GM23248 (cell line): Measurements from ENCODE around the gene NFIX. TPM values are rescaled to one million over a fixed set of nuclear protein-coding genes. Genes with fewer than 3 reads are reported as not detected.

Experiments used
- DNase-seq: peaks from one replicate; pipeline ENCODE4 v3.0.0-alpha.2; 2015
- H2AFZ ChIP-seq: fragments of 200-600 bp; sonication (generic); 2 replicates; pipeline ENCODE4 v1.6.1; 2016; ENCODE audit warnings: antibody characterized with exemption
- H3F3A ChIP-seq: fragments of 200-600 bp; sonication (generic); 2 replicates; pipeline ENCODE4 v1.6.1; 2016; ENCODE audit warnings: mild to moderate bottlenecking, antibody characterized with exemption, mixed run types; ENCODE audit not compliant: insufficient read depth
- H3K27ac ChIP-seq: fragments of 200-600 bp; sonication (generic); 2 replicates; pipeline ENCODE4 v1.5.1; 2016; ENCODE audit warnings: mild to moderate bottlenecking
- H3K27me3 ChIP-seq: fragments of 200-600 bp; sonication (generic); replicated peaks from 2 replicates; pipeline ENCODE4 v1.6.1; 2016; ENCODE audit warnings: mild to moderate bottlenecking; ENCODE audit not compliant: insufficient read depth
- H3K36me3 ChIP-seq: fragments of 200-600 bp; sonication (generic); 2 replicates; pipeline ENCODE4 v1.6.1; 2016; ENCODE audit warnings: low read depth, mild to moderate bottlenecking
- H3K4me1 ChIP-seq: fragments of 200-600 bp; sonication (generic); 2 replicates; pipeline ENCODE4 v1.6.1; 2016; ENCODE audit warnings: mild to moderate bottlenecking; ENCODE audit not compliant: insufficient read depth
- H3K4me2 ChIP-seq: fragments of 200-600 bp; sonication (generic); one replicate; pipeline ENCODE4 v1.6.1; 2016; ENCODE audit warnings: mild to moderate bottlenecking; ENCODE audit not compliant: unreplicated experiment
- H3K4me3 ChIP-seq: fragments of 200-600 bp; sonication (generic); 2 replicates; pipeline ENCODE4 v1.5.1; 2016; ENCODE audit warnings: mild to moderate bottlenecking
- H3K79me2 ChIP-seq: fragments of 200-600 bp; sonication (generic); 2 replicates; pipeline ENCODE4 v1.6.1; 2016; ENCODE audit warnings: mild to moderate bottlenecking; ENCODE audit not compliant: insufficient read depth
- H3K9ac ChIP-seq: fragments of 200-600 bp; sonication (generic); 2 replicates; pipeline ENCODE4 v1.6.1; 2016; ENCODE audit warnings: mild to moderate bottlenecking
- H3K9me2 ChIP-seq: fragments of 200-600 bp; sonication (generic); 2 replicates; pipeline ENCODE4 v1.6.1; 2016; ENCODE audit warnings: mixed run types, mild to moderate bottlenecking, moderate library complexity; ENCODE audit not compliant: insufficient read depth
- H3K9me3 ChIP-seq: fragments of 200-600 bp; sonication (generic); one replicate; pipeline ENCODE4 v1.6.1; 2017; ENCODE audit warnings: low read depth
- H4K20me1 ChIP-seq: fragments of 200-600 bp; sonication (generic); 2 replicates; pipeline ENCODE4 v1.6.0; 2016; ENCODE audit not compliant: insufficient read depth
- EZH2 ChIP-seq: fragments of 200-600 bp; sonication (generic); IDR thresholded peaks from 2 replicates; pipeline ENCODE4 v1.6.1; 2018; ENCODE audit warnings: antibody characterized with exemption, mild to moderate bottlenecking; ENCODE audit not compliant: insufficient read depth, poor library complexity, severe bottlenecking
- EZH2phosphoT487 ChIP-seq: fragments of 200-600 bp; sonication (generic); IDR thresholded peaks from 2 replicates; pipeline ENCODE4 v1.6.1; 2018; ENCODE audit warnings: antibody characterized with exemption, moderate library complexity, mild to moderate bottlenecking, low read depth; ENCODE audit not compliant: insufficient read depth
- WGBS, 2 experiments: methylation state at CpG; one replicate each; pipeline ENCODE4 v1.1.6; 2015 to 2017; ENCODE audit warnings: low lambda C conversion rate in 2 of 2, low coverage in 1 of 2; ENCODE audit errors: missing lambda C conversion rate in 2 of 2; 5-methylcytosine and 5-hydroxymethylcytosine counted together
- in situ Hi-C: fragments of 300-500 bp; cut with MboI; formaldehyde crosslinking; loops from 2 replicates; pipeline ENCODE4 v1.15.0; 2020
- polyA plus RNA-seq: library from polyadenylated mRNA; unstranded; fragments of >200 nt; fragmentation: Nextera tagmentation; extraction: Ambion mirVana; gene quantifications from 2 replicates; pipeline ENCODE4 v1.2.1, GENCODE V29; 2016
- total RNA-seq: library from RNA; depleted of rRNA; stranded (reverse); fragments of >200 nt; shearing (Covaris generic); gene quantifications from 2 replicates; pipeline ENCODE4 v1.2.3, GENCODE V29; 2014

NFIX gene
- total and polyA plus RNA-seq, 2 experiments from 2014 or later: 60.8 to 71.0 TPM

GRCh38 chr19:12996406-12997094, 1.3 kb downstream of the NFIX start:
- Histone ChIP-seq H3K9ac (peak overlapping the region; percentile 100), H3K4me3 (peak overlapping the region; percentile 99), H3K79me2 (peaks cover 57% of the 10 kb centered on the region), H3K4me2 (peak overlapping the region; percentile 87), H3K9me3 (no peaks in the 10 kb centered on the region), H3K9me2 (no peaks in the 10 kb centered on the region), H3K27me3 (no peaks in the 10 kb centered on the region), H3F3A (peaks cover 3% of the 10 kb centered on the region; the same call in 1 of the 2 replicates), H3K27ac (peak overlapping the region; percentile 84), H3K4me1 (peaks cover 24% of the 10 kb centered on the region), H4K20me1 (no peaks in the 10 kb centered on the region), H2AFZ (0 out of 2 replicates have a peak overlapping the region, but pooled peaks have one; percentile 24), H3K36me3 (0 out of 2 replicates have a peak, but pooled peaks cover 4% of the 10 kb centered on the region)
- DNase-seq: peak; percentile 74
- WGBS, 2 experiments: 1% methylated on average over 14 to 45 of the region's 52 CpGs
- in situ Hi-C loops: no loop called here
- no peak for TF ChIP-seq EZH2phosphoT487
- TF ChIP-seq EZH2: no peak

DNA sequence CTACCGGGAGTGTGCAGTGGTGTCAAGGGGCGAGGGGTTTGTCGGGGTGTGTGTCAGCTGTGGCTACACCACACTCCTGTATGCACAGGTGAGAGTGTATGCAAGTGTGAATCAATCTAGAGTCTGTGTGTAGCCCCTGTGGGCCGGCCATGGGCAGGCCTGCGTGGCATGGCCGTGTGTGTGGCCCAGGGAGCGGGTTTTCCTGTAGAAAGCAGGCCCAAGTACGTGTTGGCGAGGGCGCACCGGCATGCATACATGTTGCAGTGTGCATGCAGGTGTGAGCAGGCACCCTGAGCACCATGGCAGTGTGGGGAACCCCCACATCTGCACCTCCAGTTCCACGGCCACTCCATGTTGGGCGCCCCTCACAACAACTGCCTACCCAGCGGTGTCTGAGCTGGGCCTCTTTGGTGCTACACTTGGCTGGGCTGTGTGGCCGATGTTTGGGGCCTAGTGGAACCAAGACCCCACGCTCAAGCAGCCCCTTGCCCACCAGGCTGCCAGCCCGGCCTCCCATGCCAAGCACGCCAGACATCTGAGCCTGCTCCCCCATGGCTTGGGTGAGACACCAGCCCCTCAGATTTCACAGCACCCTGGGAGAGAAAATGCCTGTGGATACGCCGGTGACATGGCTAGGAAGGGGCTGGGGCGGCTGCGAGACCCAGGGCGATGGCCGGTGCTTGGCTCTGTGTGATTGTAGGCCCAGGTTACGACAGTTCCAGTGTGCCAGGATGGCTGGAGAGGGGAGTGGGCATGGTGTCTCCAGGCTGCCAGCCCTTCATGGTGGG, 2.1 kb downstream of the NFIX start:
- DNase-seq: peak; percentile 56
- Histone ChIP-seq H3K79me2 (peaks cover 65% of the 10 kb centered on the region), H3K4me2 (peak overlapping the region; percentile 87), H3K4me3 (peak overlapping the region; percentile 99), H2AFZ (no peak overlapping the region), H3K9me2 (no peaks in the 10 kb centered on the region), H4K20me1 (no peaks in the 10 kb centered on the region), H3K9ac (peak overlapping the region; percentile 100), H3K36me3 (0 out of 2 replicates have a peak, but pooled peaks cover 4% of the 10 kb centered on the region), H3K27me3 (no peaks in the 10 kb centered on the region), H3K27ac (peak overlapping the region; percentile 84), H3F3A (peaks cover 2% of the 10 kb centered on the region; the same call in 1 of the 2 replicates), H3K9me3 (no peaks in the 10 kb centered on the region), H3K4me1 (peaks cover 31% of the 10 kb centered on the region)
- in situ Hi-C loops: no loop called here
- 23 to 27% methylated on average over 22 to 25 of the region's 25 CpGs for WGBS, 2 experiments
- no peak for TF ChIP-seq EZH2
- no peak for TF ChIP-seq EZH2phosphoT487

DNA sequence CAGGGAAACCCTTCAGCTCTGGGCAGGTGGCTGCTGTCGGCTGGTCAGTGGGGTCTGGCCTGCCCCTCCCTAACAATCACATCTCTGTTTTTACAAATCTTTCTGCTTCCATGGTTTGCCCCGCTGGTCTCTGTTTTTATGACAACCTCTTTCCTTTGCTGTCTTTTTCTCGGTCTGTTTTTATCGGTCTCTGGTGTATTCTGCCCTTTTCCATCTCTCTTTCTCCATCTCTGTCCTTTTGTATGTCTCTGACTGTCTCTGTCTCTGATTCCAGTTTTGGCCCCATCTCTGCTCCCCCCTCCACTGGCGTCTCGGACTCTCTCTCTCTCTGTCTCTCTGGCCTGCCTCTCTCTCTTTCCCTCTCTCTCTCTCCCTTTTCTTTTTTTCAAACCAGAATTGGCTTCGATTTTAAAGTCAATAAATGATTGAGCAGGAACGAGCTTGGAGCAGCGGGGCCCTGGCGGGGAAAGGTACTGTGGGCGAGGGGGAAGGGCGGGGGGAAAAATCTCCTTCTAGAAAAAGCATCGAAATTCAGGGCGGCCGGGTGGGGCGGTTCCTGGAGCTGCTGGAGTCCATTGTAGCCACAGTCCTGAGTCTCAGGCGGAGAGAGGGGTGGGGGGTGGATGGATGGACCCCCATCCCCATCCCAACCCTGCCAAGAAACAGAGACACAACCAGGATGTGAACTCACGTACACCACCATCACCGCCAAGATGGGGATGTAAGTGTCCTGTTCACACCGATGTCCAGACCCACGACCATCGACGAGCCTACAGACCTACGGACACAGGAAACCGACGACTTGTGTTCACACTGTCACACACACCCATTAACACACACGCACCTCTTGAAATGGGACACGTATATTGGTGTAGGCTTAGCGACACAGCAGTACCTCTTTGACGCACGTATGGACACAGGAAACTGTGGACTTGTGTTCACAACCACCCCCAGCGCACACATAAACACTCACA, 3.0 kb downstream of the NFIX start:
- H3K9me2 ChIP-seq: no peaks in the 10 kb centered on the region
- H2AFZ ChIP-seq: no peak overlapping the region
- peak overlapping the region; percentile 87 for H3K4me2 ChIP-seq
- no peaks in the 10 kb centered on the region for H3K27me3 ChIP-seq
- H3K27ac ChIP-seq: peak overlapping the region; percentile 84
- 0 out of 2 replicates have a peak, but pooled peaks cover 4% of the 10 kb centered on the region for H3K36me3 ChIP-seq
- H3K79me2 ChIP-seq: peaks cover 74% of the 10 kb centered on the region
- H4K20me1 ChIP-seq: no peaks in the 10 kb centered on the region
- no peaks in the 10 kb centered on the region for H3F3A ChIP-seq
- peak; percentile 45 for DNase-seq
- peaks cover 39% of the 10 kb centered on the region for H3K4me1 ChIP-seq
- H3K9ac ChIP-seq: peak overlapping the region; percentile 100
- in situ Hi-C loops: no loop called here
- WGBS, 2 experiments: 44 to 50% methylated on average over 22 to 32 of the region's 32 CpGs
- peak overlapping the region; percentile 99 for H3K4me3 ChIP-seq
- TF ChIP-seq EZH2phosphoT487 (no peak), EZH2 (no peak)
- H3K9me3 ChIP-seq: no peaks in the 10 kb centered on the region

DNA sequence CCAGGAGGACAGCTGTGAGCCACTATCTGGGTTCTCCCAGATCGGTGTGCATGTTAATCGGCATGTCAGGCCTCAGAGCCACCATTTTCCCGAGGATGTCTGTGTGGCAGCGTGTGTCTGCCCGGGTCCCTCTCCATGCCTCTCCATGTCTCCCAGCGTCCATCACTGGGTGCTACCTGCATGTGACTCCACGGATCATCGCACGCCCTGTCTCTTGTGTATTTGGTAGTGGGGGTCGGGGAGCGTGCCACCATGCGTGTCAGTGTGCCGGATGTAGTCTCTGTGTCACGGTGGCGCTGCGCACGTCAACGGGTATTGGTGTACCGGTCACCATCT, 5.9 kb downstream of the NFIX start:
- WGBS, 2 experiments: 35 to 38% methylated on average over 19 of the region's 19 CpGs
- peak overlapping the region; percentile 86 for H3K4me2 ChIP-seq

More for the DNA sequence above, 5.9 kb downstream of the NFIX start:
- H3K79me2 ChIP-seq: peaks cover 100% of the 10 kb centered on the region
- H3K4me1 ChIP-seq: peaks cover 40% of the 10 kb centered on the region
- no peak for TF ChIP-seq EZH2phosphoT487
- no peak for TF ChIP-seq EZH2
- no peaks in the 10 kb centered on the region for H3K27me3 ChIP-seq
- H3K4me3 ChIP-seq: peak overlapping the region; percentile 59
- no peak for DNase-seq
- no peaks in the 10 kb centered on the region for H3K9me3 ChIP-seq
- H2AFZ ChIP-seq: no peak overlapping the region
- peak overlapping the region; percentile 84 for H3K27ac ChIP-seq
- H3K9ac ChIP-seq: peak overlapping the region; percentile 80
- H3F3A ChIP-seq: no peaks in the 10 kb centered on the region; the same call in 1 of the 2 replicates
- H3K36me3 ChIP-seq: 0 out of 2 replicates have a peak, but pooled peaks cover 4% of the 10 kb centered on the region
- no peaks in the 10 kb centered on the region for H4K20me1 ChIP-seq
- in situ Hi-C loops: no loop called here
- no peaks in the 10 kb centered on the region for H3K9me2 ChIP-seq
